Nephron progenitor cell (in vitro differentiated cells): Measurements from ENCODE around the gene TMEM200B.

ENCODE experiments used
- DNase-seq: peaks from one replicate; pipeline ENCODE4 v3.0.0; 2021
- H3K27ac Mint-ChIP-seq: 2 replicates; pipeline ENCODE4 v1.8.0; 2021; ENCODE audit warnings: mild to moderate bottlenecking, moderate library complexity, mixed read lengths
- H3K27me3 Mint-ChIP-seq: 2 replicates; pipeline ENCODE4 v1.8.0; 2021; ENCODE audit warnings: mild to moderate bottlenecking, low read depth, mixed read lengths; ENCODE audit not compliant: poor library complexity
- H3K36me3 Mint-ChIP-seq: 2 replicates; pipeline ENCODE4 v1.8.0; 2021; ENCODE audit warnings: low read depth, mixed read lengths
- H3K4me1 Mint-ChIP-seq: 2 replicates; pipeline ENCODE4 v1.8.0; 2021; ENCODE audit warnings: mixed read lengths
- H3K4me3 Mint-ChIP-seq: 2 replicates; pipeline ENCODE4 v1.8.0; 2021; ENCODE audit warnings: mild to moderate bottlenecking, moderate library complexity, mixed read lengths
- H3K9me3 Mint-ChIP-seq: 2 replicates; pipeline ENCODE4 v1.8.0; 2021; ENCODE audit warnings: mild to moderate bottlenecking, moderate library complexity, mixed read lengths
- CTCF ChIP-seq: fragments of 200-600 bp; sonication (generic); IDR thresholded peaks from 2 replicates; pipeline ENCODE4 v1.5.0; 2021; ENCODE audit warnings: antibody characterized with exemption

The TMEM200B gene

GRCh38 chr1:29123887-29124365 is at the start of gene TMEM200B:
TMEM200B (minus strand) TSS chr1:29123903; CDS start chr1:29121828, 2,075 bp downstream.
- H3K9me3 Mint-ChIP-seq = no peaks in the 10 kb centered on the region
- peak; percentile 53 for DNase-seq
- peak within 1 kb of the TSS; percentile 72 for H3K4me3 Mint-ChIP-seq
- H3K27ac Mint-ChIP-seq = no peak within 1 kb of the TSS
- H3K4me1 Mint-ChIP-seq = peaks cover 16% of the 10 kb centered on the region
- peaks cover 14% of the 10 kb centered on the region for H3K36me3 Mint-ChIP-seq
- H3K27me3 Mint-ChIP-seq = peaks cover 52% of the 10 kb centered on the region
- no peak for TF ChIP-seq CTCF

GRCh38 chr1:29172415-29172939 is 48.8 kb upstream of the TMEM200B start:
- no peak for DNase-seq
- peaks cover 26% of the 10 kb centered on the region for H3K9me3 Mint-ChIP-seq
- no peak for TF ChIP-seq CTCF

GRCh38 chr1:29171521-29171920 is 47.8 kb upstream of the TMEM200B start:
- Mint-ChIP-seq H3K36me3 (peaks cover 72% of the 10 kb centered on the region), H3K4me1 (peaks cover 54% of the 10 kb centered on the region), H3K27ac (peak overlapping the region; percentile 89), H3K27me3 (no peaks in the 10 kb centered on the region), H3K9me3 (peaks cover 17% of the 10 kb centered on the region), H3K4me3 (peak overlapping the region; percentile 52)
- no peak for DNase-seq
- TF ChIP-seq CTCF = no peak

More at GRCh38 chr1:29172415-29172939, 48.8 kb upstream of the TMEM200B start:
- Mint-ChIP-seq H3K36me3 (peaks cover 72% of the 10 kb centered on the region), H3K27ac (peak overlapping the region; percentile 87), H3K4me1 (peaks cover 46% of the 10 kb centered on the region), H3K27me3 (no peaks in the 10 kb centered on the region), H3K4me3 (peak overlapping the region; percentile 11)

- no peak for DNase-seq
- peak overlapping the region; percentile 52 for H3K4me3 Mint-ChIP-seq
- no peaks in the 10 kb centered on the region for H3K27me3 Mint-ChIP-seq
- TF ChIP-seq CTCF = no peak
- H3K4me1 Mint-ChIP-seq = peaks cover 54% of the 10 kb centered on the region
- H3K27ac Mint-ChIP-seq = peak overlapping the region; percentile 89
- H3K36me3 Mint-ChIP-seq = peaks cover 70% of the 10 kb centered on the region
- peaks cover 13% of the 10 kb centered on the region for H3K9me3 Mint-ChIP-seq
These were observed 47.4 kb upstream of the TMEM200B start for GRCh38 chr1:29171089-29171488.

- peaks cover 73% of the 10 kb centered on the region for H3K36me3 Mint-ChIP-seq
These were observed 46.3 kb upstream of the TMEM200B start for GRCh38 chr1:29169976-29170375.

More at GRCh38 chr1:29169976-29170375, 46.3 kb upstream of the TMEM200B start:
- Mint-ChIP-seq H3K27me3 (no peaks in the 10 kb centered on the region), H3K27ac (no peak overlapping the region), H3K9me3 (peaks cover 7% of the 10 kb centered on the region), H3K4me1 (peaks cover 61% of the 10 kb centered on the region), H3K4me3 (no peak overlapping the region)
- no peak for DNase-seq
- TF ChIP-seq CTCF = no peak
